Inflammatory macrophage treated with lipopolysaccharide for 1 hour (primary cell): ENCODE data around the gene KPNA5.
"Not testable (repeated sequence)": the region's sequence is repeated elsewhere in the genome, so short reads cannot be mapped to it uniquely, and the experiment has no call there.

ENCODE experiments used
- DNase-seq, 2 donors: peaks; one replicate each; pipeline ENCODE4 v3.0.0-alpha.2; 2020 to 2022

KPNA5 gene

GRCh38 chr6:116705917-116706316 lies 24.9 kb downstream of the KPNA5 start:
- no peak for DNase-seq

DNA sequence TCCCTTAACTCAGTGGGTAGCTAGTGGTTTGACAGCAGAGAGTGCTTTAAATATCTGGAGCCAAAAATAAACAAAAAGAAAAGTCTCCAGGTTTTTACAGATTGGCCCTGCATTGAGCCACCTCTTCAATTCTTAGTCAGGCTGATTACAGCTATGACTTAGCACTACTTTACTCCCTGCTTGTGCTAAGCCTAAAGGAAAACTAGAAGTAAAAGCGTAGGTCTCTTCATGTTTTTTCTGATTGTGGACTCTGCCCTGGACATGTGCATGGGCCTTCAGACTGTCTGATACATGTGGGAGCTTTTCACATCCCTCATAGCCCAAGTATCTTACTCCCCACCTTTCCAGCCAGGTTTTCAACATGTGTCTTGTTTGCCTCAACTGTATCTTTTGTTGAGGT lies 33.3 kb downstream of the KPNA5 start:
- DNase-seq: no peak

- DNase-seq: peak; percentile 0 to 6
Observed at GRCh38 chr6:116714761-116715160, 33.8 kb downstream of the KPNA5 start.

DNA sequence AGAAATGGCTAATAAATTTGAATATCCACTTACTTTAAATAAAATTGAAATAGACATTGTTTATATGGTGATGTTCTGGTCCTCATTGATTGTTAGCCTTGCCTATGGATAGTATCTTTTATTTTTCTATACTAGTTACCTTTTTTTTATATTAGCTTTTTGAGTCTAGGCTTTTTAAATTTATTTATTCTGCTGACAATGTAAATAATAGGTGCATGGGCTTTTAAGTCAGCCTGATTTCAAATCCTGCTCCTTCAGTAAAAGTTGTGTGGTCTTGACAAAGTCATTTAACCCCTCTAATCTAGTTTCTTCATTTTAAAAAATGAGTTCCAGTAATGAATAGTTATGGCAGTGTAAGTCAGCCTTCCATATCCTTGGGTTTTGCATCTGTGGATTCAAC lies 45.9 kb downstream of the KPNA5 start:
- no peak for DNase-seq

- no peak for DNase-seq
Observed at GRCh38 chr6:116730513-116730912, 49.5 kb downstream of the KPNA5 start.

- DNase-seq: no peak
Observed at GRCh38 chr6:116737004-116737403, 56.0 kb downstream of the KPNA5 start.

DNA sequence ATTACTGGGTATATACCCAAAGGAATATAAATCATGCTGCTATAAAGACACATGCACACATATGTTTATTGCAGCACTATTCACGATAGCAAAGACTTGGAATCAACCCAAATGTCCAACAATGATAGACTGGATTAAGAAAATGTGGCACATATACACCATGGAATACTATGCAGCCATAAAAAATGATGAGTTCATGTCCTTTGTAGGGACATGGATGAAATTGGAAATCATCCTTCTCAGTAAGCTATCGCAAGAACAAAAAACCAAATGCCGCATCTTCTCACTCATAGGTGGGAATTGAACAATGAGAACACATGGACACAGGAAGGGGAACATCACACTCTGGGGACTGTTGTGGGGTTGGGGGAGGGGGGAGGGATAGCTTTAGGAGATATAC lies 59.5 kb downstream of the KPNA5 start:
- not testable (repeated sequence) for DNase-seq

DNA sequence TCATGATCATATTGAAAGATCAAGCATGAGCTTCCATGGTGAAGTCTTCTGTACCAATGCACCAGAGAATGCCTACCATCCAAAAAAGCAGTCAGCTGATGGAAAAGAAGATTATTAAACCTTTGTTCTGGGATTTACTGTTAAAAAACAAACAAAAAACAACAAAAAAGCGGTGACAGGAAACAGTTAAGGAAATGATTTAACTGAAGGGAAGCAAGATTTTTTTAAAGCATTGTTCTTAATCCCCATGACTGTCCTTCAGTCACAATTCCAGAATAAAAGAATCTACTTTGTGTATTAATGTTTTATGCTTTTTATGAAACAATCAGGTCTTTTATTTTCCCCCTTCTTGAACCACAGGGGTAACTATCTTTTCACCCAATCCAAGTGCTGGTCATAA lies 60.6 kb downstream of the KPNA5 start:
- DNase-seq: no peak

DNA sequence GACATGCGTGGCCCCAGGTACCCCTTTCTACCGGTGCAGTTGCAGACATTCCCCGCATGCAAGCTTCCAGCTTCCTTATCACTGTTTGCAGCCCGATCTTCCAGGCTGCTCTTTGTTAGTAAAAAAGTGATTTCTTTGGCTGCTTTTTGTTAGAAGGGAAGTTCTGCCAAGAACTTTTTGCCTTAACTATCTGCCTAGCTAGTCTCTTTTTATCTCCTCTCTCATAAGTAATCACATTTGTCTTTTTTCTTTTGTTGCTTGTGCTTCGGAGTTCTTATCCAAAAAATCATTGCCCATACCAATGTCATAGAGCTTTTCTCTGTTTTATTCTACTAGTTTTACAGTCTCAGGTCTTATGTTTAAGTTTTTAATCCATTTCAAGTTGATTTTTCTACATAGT lies 64.2 kb downstream of the KPNA5 start:
- no peak for DNase-seq

DNA sequence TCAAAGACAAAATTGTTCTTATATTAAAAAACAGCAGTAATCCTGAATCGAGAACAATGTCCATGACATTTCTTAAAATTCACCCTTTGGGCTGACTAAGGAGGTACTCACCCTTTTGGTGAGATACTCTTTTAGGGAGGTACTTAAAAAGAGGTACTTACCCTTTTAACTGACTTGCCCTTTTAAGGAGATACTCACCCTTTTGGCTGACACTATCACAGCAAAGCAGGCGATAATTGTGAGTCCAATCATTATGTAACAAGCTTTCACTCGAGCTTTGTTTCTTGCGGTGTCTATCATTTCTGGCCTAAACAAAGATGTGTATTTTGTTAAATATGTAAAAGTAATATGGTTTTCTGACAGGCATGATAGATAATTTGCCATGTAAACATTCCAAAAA lies 80.8 kb downstream of the KPNA5 start:
- DNase-seq: no peak

DNA sequence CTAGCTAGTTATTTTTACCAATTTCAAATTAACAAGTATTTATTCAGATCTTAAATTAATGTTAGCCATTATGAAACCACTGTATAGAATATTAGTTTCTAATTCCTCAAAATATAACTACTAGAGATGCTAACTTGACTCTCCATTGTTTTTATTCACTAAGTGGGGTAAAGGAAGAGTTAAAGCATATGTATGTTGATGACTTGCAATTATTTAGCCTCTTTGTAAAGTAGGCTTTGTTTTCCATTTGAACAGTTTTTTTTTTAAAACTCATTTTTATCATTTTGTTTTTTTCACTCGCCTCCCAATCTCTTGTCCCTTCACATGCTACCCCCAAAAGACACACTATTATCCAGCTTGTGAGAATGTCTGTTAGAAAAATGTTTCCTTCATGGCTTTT lies 81.2 kb downstream of the KPNA5 start:
- DNase-seq: no peak

DNA sequence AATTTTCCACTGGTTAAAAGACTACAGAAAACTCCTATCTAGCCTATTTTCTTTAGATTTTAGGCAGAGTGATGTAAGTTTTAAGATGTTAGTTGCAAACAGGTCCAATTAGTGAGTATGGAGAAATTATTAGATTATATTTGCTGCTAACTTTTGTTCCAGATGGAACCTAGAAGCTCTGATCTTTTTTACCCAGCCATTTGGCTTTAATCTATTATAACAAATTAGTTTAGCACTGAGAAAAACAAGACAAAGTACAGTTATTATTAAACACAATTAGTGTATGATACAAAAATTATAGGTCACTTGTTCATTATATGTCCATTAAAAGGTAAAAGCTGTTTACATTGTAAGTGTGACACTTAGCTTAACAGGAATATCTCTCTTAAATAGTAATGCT lies 82.0 kb downstream of the KPNA5 start:
- no peak for DNase-seq

- DNase-seq: no peak
Observed at GRCh38 chr6:116763906-116764628, 83.1 kb downstream of the KPNA5 start.

- DNase-seq: no peak
Observed at GRCh38 chr6:116764629-116764960, 83.6 kb downstream of the KPNA5 start.

GRCh38 chr6:116764961-116765841 lies 84.2 kb downstream of the KPNA5 start, which contains the start of gene FAM162B:
Gene FAM162B, minus strand, starts transcription at chr6:116765719. Its CDS starts 143 bp downstream, at chr6:116765576.
- no peak for DNase-seq

- no peak for DNase-seq
Observed at GRCh38 chr6:116766506-116767176, 85.6 kb downstream of the KPNA5 start.

DNA sequence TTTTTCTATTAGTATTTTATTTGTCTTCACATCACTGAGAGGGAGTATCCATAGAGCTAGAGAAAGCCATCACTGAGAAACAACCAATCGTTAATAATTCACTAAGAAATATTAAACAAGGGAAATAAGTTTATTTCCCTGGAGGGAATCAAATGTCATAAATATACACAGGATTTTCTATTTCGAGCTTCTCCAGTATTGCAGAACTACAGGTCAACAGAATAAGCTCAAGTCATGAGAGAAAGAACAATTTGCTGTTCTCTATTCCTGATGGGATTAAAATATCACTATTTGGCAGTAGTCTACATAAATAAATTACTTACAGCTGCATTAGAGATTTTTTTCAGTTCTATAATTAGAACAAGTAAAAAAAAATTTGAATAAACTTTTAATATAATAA lies 86.7 kb downstream of the KPNA5 start:
- DNase-seq: no peak

GRCh38 chr6:116772450-116772849 lies 91.4 kb downstream of the KPNA5 start:
- no peak for DNase-seq

DNA sequence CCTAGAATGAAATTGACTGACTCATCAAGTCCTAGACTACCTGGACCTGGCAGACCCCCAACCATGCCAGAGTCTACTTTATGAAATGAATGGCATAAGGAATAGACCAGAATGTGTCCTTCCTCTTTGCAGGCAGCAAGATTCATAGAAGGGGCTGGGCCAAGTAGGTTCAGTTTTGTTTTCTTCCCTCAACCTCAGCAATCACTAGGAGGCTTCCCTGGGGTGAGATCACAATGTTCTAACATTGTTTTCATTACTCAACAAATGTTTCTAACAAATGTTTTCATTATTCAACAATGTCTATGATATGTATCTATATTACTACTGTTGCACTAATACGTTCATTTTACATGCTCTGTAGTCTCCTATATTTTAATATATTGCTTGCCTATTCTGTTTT lies 92.9 kb downstream of the KPNA5 start:
- DNase-seq: no peak

DNA sequence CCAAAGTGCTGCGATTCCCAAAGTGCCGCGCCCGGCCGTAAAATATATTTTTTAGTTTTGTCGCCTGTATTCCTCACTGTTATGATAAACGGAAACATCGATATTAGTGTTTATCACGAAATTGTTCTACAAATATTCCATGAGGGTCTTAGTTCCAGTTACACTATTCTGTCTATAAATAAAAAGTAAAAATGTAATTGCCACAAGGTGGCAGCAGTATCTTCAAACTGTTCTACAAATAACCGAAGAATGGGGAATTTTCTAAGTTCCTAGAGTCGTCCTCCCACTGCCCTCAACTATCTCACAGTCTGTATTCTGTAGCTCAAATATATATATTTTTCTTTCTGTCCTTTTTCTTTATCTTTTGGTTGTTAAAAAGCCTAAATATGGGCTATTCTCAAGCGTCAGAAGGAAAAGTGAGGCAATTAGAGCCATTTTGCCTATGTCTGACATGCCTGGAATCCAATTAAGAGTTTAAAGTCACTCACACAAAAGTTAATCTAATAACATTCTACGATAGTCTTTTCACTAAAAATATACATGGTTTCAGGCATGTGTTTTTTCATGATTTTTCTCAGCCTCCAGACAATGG lies 98.7 kb downstream of the KPNA5 start:
- peak; percentile 39 to 74 for DNase-seq

DNA sequence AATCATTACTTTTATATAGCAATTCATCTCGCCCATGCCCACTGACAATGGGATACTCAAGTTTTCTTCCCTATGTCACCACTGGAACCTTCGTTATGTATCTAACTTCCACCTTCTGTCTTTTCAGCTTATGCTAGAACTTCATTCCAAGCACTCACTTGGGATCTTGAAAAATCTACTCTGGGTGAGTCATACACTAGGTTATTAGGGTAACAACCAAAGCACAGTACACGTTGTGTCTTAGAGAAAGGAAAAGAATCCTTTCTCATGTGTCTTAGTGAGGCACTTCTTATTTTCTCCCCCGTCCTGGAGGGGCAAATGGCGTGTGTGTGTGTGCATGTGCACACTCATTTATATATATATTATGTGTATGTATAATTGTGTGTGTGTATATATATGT lies 102.8 kb downstream of the KPNA5 start:
- DNase-seq: no peak
